Ovary (tissue), 1 donor: ENCODE results near the gene VEPH1.

Source experiments
- EP300 ChIP-seq: sonication (generic); formaldehyde crosslinking; IDR thresholded peaks from one replicate; pipeline ENCODE4 v1.6.1; 2017; ENCODE audit warnings: antibody characterized with exemption
- POLR2A ChIP-seq: fragments of 450-650 bp; IDR thresholded peaks from one replicate; pipeline ENCODE4 v1.6.1; 2017; ENCODE audit warnings: antibody characterized with exemption, mild to moderate bottlenecking, moderate library complexity

DNA sequence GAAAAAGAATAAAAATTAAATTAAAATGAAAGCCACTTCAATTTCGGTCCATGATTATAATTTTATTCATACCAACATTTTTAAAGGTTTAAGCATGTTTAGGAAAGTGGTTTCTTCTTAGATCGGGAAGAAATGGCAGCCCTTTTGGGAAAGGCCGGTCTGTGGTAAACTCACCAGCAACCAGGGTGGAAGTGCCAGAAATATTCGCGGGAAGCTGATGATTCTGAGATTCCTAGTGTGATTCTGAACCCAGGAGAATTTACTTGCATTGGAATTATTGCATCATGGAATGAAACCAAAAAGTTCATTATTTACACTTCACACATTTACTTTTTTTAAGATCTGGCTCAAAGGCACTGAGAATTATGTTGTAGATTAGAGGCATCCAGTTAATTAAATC, 246.1 kb downstream of the VEPH1 start:
- TF ChIP-seq EP300, result no peak
- no peak for TF ChIP-seq POLR2A
